IMR-90 (cell line): ENCODE data around the gene AP2B1. TPM values are rescaled to one million over a fixed set of nuclear protein-coding genes. Genes with fewer than 3 reads are reported as not detected.

ENCODE experiments used
- ATAC-seq: fragments of 200-7000 bp; cut with Tn5 transposase; 2 replicates; pipeline ENCODE4 v1.9.1; 2020; ENCODE audit warnings: low read depth, mild to moderate bottlenecking, moderate library complexity
- BruUV-seq: library from RNA; stranded (reverse); fragments of 400-500 nt; replicated peaks from 2 replicates; lab custom pipeline; 2021; lab: Mats Ljungman, UMichigan
- CTCF ChIA-PET: fragments of 300-600 bp; formaldehyde crosslinking; extraction: SDS; loops from one replicate; lab custom pipeline; 2021; ENCODE audit warnings: antibody characterized with exemption; lab: Yijun Ruan, JAX
- POLR2A ChIA-PET: fragments of 300-600 bp; sonication (Branson Sonifier 250); formaldehyde crosslinking; loops from one replicate; lab custom pipeline; 2022; ENCODE audit warnings: antibody characterized with exemption; ENCODE audit not compliant: unreplicated experiment; lab: Charles Lee
- DNase-seq: peaks from one replicate; pipeline ENCODE4 v3.0.0; 2013
- H2AFZ ChIP-seq: replicated peaks from 2 replicates; pipeline ENCODE3; 2013; ENCODE audit warnings: low read length, mild to moderate bottlenecking; ENCODE audit not compliant: poor library complexity
- H2AK5ac ChIP-seq: 2 replicates; pipeline ENCODE4 v1.6.1; 2013; ENCODE audit warnings: low read depth, low read length, inconsistent platforms
- H2AK9ac ChIP-seq: replicated peaks from 2 replicates; pipeline ENCODE3; 2013; ENCODE audit warnings: mild to moderate bottlenecking, low read depth, low read length, moderate library complexity; ENCODE audit not compliant: poor library complexity
- H2BK120ac ChIP-seq: 2 replicates; pipeline ENCODE4 v1.6.1; 2013; ENCODE audit warnings: low read depth, low read length, inconsistent platforms
- H2BK15ac ChIP-seq: 3 replicates; pipeline ENCODE4 v1.6.1; 2013; ENCODE audit warnings: low read depth, low read length, inconsistent platforms
- H2BK20ac ChIP-seq: 2 replicates; pipeline ENCODE4 v1.6.1; 2013; ENCODE audit warnings: low read depth, mild to moderate bottlenecking, inconsistent platforms, low read length, moderate library complexity
- H2BK5ac ChIP-seq: 2 replicates; pipeline ENCODE4 v1.6.1; 2013; ENCODE audit warnings: mild to moderate bottlenecking, low read depth, low read length, inconsistent platforms; ENCODE audit not compliant: poor library complexity, severe bottlenecking
- H3K14ac ChIP-seq: replicated peaks from 2 replicates; pipeline ENCODE4 v1.6.1; 2013; ENCODE audit warnings: low read depth, low read length, inconsistent platforms
- H3K18ac ChIP-seq: 2 replicates; pipeline ENCODE4 v1.6.1; 2013; ENCODE audit warnings: low read depth, low read length, control low read depth
- H3K23ac ChIP-seq: 2 replicates; pipeline ENCODE4 v1.6.1; 2013; ENCODE audit warnings: low read depth, low read length, inconsistent platforms
- H3K27ac ChIP-seq: 2 replicates; pipeline ENCODE4 v1.5.1; 2013; ENCODE audit warnings: mild to moderate bottlenecking, control low read depth, low read length; ENCODE audit not compliant: insufficient read depth
- H3K27me3 ChIP-seq: 2 replicates; pipeline ENCODE4 v1.6.1; 2013; ENCODE audit warnings: low read length; ENCODE audit not compliant: control insufficient read depth, insufficient read depth
- H3K36me3 ChIP-seq: 2 replicates; pipeline ENCODE4 v1.6.1; 2013; ENCODE audit warnings: low read length, mixed read lengths; ENCODE audit not compliant: control insufficient read depth, insufficient read depth
- H3K4ac ChIP-seq: 2 replicates; pipeline ENCODE4 v1.6.1; 2013; ENCODE audit warnings: low read depth, low read length, inconsistent platforms
- H3K4me1 ChIP-seq: 2 replicates; pipeline ENCODE4 v1.6.1; 2013; ENCODE audit warnings: low read length, mixed read lengths; ENCODE audit not compliant: control insufficient read depth, insufficient read depth
- H3K4me2 ChIP-seq: 2 replicates; pipeline ENCODE4 v1.6.1; 2013; ENCODE audit warnings: low read depth, mild to moderate bottlenecking, control low read depth, low read length, moderate library complexity
- H3K4me3 ChIP-seq: 2 replicates; pipeline ENCODE4 v1.5.1; 2013; ENCODE audit warnings: low read depth, mild to moderate bottlenecking, control low read depth, low read length, moderate library complexity; ENCODE audit not compliant: insufficient read depth
- H3K56ac ChIP-seq: 2 replicates; pipeline ENCODE4 v1.6.1; 2013; ENCODE audit warnings: low read length, inconsistent platforms; ENCODE audit not compliant: insufficient read depth; ENCODE audit errors: extremely low read depth
- H3K79me1 ChIP-seq, 2 experiments: 2 replicates each; pipeline ENCODE4 v1.6.1; 2013; ENCODE audit warnings: low read length in 2 of 2, inconsistent platforms in 1 of 2, low read depth in 1 of 2
- H3K9ac ChIP-seq: 2 replicates; pipeline ENCODE4 v1.6.1; 2013; ENCODE audit warnings: low read depth, low read length, control low read depth
- H3K9me1 ChIP-seq: 2 replicates; pipeline ENCODE4 v1.6.1; 2013; ENCODE audit warnings: low read length, inconsistent platforms; ENCODE audit not compliant: insufficient read depth
- H3K9me3 ChIP-seq: 2 replicates; pipeline ENCODE4 v1.6.1; 2013; ENCODE audit warnings: low read length; ENCODE audit not compliant: control insufficient read depth, insufficient read depth
- H4K20me1 ChIP-seq: 2 replicates; pipeline ENCODE4 v1.6.1; 2013; ENCODE audit warnings: low read length, inconsistent platforms; ENCODE audit not compliant: insufficient read depth
- H4K5ac ChIP-seq: 2 replicates; pipeline ENCODE4 v1.6.1; 2013; ENCODE audit warnings: mild to moderate bottlenecking, low read depth, low read length, control low read depth
- H4K8ac ChIP-seq, 2 experiments: 2 replicates each; pipeline ENCODE4 v1.6.1; 2013; ENCODE audit warnings: low read depth in 2 of 2, low read length in 2 of 2, control low read depth in 1 of 2, inconsistent platforms in 1 of 2
- H4K91ac ChIP-seq: 2 replicates; pipeline ENCODE4 v1.6.1; 2013; ENCODE audit warnings: low read depth, low read length, inconsistent platforms; ENCODE audit not compliant: insufficient read depth
- RCOR1 ChIP-seq: IDR thresholded peaks from 2 replicates; pipeline ENCODE4 v1.6.1; 2012; ENCODE audit warnings: mild to moderate bottlenecking, low read length, improper control_type of control experiment; ENCODE audit not compliant: insufficient replicate concordance
- WGBS, 2 experiments: methylation state at CpG; one replicate each; pipeline versions ENCODE4 v1.1.5 to v1.1.7; 2013; ENCODE audit warnings: missing lambda C conversion rate in 2 of 2; ENCODE audit not compliant: insufficient read length in 1 of 2; ENCODE audit errors: extremely low coverage in 2 of 2; 5-methylcytosine and 5-hydroxymethylcytosine counted together
- dilution Hi-C: fragments of 300-500 bp; cut with HindIII; formaldehyde crosslinking; loops from one replicate; pipeline ENCODE4 v1.14.3; 2018; ENCODE audit warnings: low sequenced_read_pairs; ENCODE audit not compliant: unreplicated experiment
- in situ Hi-C: fragments of 300-500 bp; cut with MboI; formaldehyde crosslinking; loops from 3 replicates; pipeline ENCODE4 v1.14.3; 2019; ENCODE audit warnings: low sequenced_read_pairs, inconsistent platforms, mixed read lengths
- intact Hi-C: fragments of 100-400 bp; cut with micrococcal nuclease; formaldehyde crosslinking; loops from 2 replicates; pipeline ENCODE4 v1.10.0; 2022
- polyA plus RNA-seq, 3 experiments: library from polyadenylated mRNA; depleted of rRNA; stranded (reverse); fragments of >200 nt; gene quantifications; 2 replicates each; pipeline ENCODE4 v1.2.3, GENCODE V29; 2012; ENCODE audit warnings: low replicate concordance in 1 of 3
- total RNA-seq: library from RNA; depleted of rRNA; stranded (reverse); fragments of >200 nt; gene quantifications from 2 replicates; pipeline ENCODE4 v1.2.3, GENCODE V29; 2012

Gene AP2B1
- total and polyA plus RNA-seq, 2 of the 4 experiments (the other 2 are of a cell fraction) = 102 to 125 TPM

DNA sequence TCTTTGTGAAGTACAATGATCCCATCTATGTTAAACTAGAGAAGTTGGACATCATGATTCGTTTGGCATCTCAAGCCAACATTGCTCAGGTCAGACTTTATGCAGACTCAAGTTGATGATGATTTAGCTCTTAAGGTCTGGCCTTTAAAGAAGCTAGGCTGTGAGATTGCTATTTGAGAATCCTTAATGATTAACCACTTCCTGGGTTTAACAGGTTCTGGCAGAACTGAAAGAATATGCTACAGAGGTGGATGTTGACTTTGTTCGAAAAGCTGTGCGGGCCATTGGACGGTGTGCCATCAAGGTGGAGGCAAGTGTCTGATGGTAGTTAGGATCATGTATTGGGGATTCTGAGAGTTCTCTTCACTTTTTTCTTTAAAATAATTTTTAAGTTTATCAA lies 40.3 kb downstream of the AP2B1 start:
- ChIA-PET POLR2A (no interaction called here), CTCF (interaction anchor here (0.6 kb wide), 1 partner anchor 20 kb away, joined by 3 read pairs; no protein-coding TSS in a partner anchor)
- Histone ChIP-seq H3K23ac (no peak overlapping the region), H3K9ac (no peak overlapping the region), H3K79me1 (peaks cover 0 to 13% of the 10 kb centered on the region in 2 experiments; a peak in 2 of 4 replicates), H2BK20ac (no peak overlapping the region), H3K36me3 (peaks cover 24% of the 10 kb centered on the region), H3K27ac (no peak overlapping the region), H3K56ac (no peak overlapping the region), H2BK5ac (no peak overlapping the region), H2BK15ac (no peak overlapping the region), H2AK5ac (no peak overlapping the region), H3K9me1 (peaks cover 3% of the 10 kb centered on the region; the same call in 1 of the 2 replicates), H4K91ac (no peak overlapping the region), H3K27me3 (no peaks in the 10 kb centered on the region), H3K4ac (no peak overlapping the region), H2AFZ (no peak overlapping the region), H3K4me3 (no peak overlapping the region), H3K9me3 (no peaks in the 10 kb centered on the region), H2BK120ac (no peak overlapping the region), H4K5ac (no peak overlapping the region), H3K4me1 (peaks cover 5% of the 10 kb centered on the region; the same call in 1 of the 2 replicates), H3K18ac (no peak overlapping the region), H2AK9ac (no peak overlapping the region), H4K8ac (no peak overlapping the region), H4K20me1 (peaks cover 12% of the 10 kb centered on the region; the same call in 1 of the 2 replicates), H3K14ac (no peak overlapping the region), H3K4me2 (no peak overlapping the region)
- no peak for DNase-seq
- intact Hi-C loops (no loop called here), dilution Hi-C loops (no loop called here), in situ Hi-C loops (no loop called here)
- no TSS peak for BruUV-seq
- no peak for TF ChIP-seq RCOR1
- no CpG with 5 or more reads among the region's 4 CpGs for WGBS, 2 experiments
- ATAC-seq = no peak
